ENCODE results near the gene DEFB115. TPM values are rescaled to one million over a fixed set of nuclear protein-coding genes. Genes with fewer than 3 reads are reported as not detected.

Gene DEFB115, protein sequence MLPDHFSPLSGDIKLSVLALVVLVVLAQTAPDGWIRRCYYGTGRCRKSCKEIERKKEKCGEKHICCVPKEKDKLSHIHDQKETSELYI
- total RNA-seq, result not detected in 2 replicates

DNA sequence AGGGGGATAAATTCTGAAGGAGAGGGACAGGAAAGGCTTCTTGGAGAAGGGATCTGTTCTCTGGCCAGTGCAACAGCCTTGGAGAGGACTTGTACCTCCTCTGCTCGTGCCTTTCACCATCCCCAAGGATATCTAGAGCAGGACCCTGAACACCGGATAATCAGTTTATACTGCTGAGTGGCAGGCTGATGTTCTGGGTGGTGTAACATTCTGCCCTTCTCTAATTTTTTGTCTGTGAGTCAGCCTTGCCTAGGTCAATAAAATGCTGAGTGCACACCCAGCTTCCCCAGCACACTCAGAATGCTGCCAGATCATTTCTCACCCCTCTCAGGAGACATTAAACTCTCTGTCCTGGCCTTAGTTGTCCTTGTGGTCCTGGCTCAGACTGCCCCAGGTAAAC is at the start of gene DEFB115:
Gene DEFB115 (plus strand): TSS at position 301 of the 400 bp plus-strand sequence. CDS start 0 bp downstream, at position 301.

DNA sequence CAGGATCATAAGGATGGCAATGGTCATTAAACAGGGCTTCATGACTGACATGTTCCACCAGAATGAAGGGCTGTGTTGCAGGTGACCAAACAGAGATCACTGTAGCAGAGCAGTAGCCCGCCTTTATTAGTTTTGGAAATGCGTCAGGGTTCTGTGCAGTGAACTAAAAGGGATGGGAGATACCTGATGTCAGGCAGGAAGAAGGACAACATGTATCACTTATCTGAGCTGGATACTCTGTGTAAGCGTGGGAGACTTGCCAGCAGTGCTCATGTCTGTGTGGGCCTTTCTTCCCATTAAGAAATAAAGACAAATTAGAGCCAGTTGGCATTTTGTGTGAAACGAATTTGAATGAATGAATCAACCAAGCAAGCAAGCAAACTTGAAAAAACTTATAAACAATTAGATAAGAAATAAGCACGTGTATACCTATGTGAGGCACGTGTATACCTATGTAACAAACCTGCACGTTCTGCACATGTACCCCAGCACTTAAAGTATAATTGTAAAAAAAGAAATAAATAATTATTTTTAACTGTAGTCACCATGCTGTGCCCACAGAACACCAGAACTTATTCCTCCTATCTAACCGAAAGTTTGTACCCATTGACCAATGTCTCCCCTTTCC is 51.2 kb downstream of the DEFB115 start, which contains the start of gene DEFB116:
Gene DEFB116 (minus strand): TSS at position 51 of the 628 bp plus-strand sequence. CDS start 0 bp downstream, at position 51.

Other genes starting within 250 kb of the DEFB115 start
- not detected in 2 replicates for gene DEFB116, start 50.9 kb downstream of the DEFB115 start, total RNA-seq
- not detected in 2 replicates for gene DEFB118, start 110.9 kb downstream of the DEFB115 start, total RNA-seq
- not detected in 2 replicates for gene DEFB119, start 132.9 kb downstream of the DEFB115 start, total RNA-seq
- not detected in 2 replicates for gene DEFB121, start 148.6 kb downstream of the DEFB115 start, total RNA-seq
- gene DEFB123, start 183.0 kb downstream of the DEFB115 start, total RNA-seq, result not detected in 2 replicates
- not detected in 2 replicates for gene DEFB124, start 217.5 kb downstream of the DEFB115 start, total RNA-seq
- under 0.01 and 0.38 TPM in 2 replicates for gene REM1, start 217.6 kb downstream of the DEFB115 start, total RNA-seq

All from vein endothelial cell (primary cell).